Measurements from ENCODE around the gene CALCOCO2. TPM values are rescaled to one million over a fixed set of nuclear protein-coding genes. Genes with fewer than 3 reads are reported as not detected.
"Not testable (repeated sequence)": the region's sequence is repeated elsewhere in the genome, so short reads cannot be mapped to it uniquely, and the experiment has no call there.

The CALCOCO2 gene
- total RNA-seq, 1 donor from 2014 or later, result 45.1 TPM

GRCh38 chr17:48835971-48836370, 5.1 kb downstream of the CALCOCO2 start:
- Histone ChIP-seq H3K27me3 (ENCODE audit: control insufficient read depth, insufficient read depth, low read length) (no peaks in the 10 kb centered on the region), H3K36me3 (ENCODE audit: control insufficient read depth, insufficient read depth, low read length) (no peaks in the 10 kb centered on the region), H3K4me3 (ENCODE audit: low read depth, low read length) (no peak overlapping the region)
- DNase-seq (ENCODE audit: low read depth), result no peak
- TF ChIP-seq CTCF (IDR thresholded peaks at IDR 0.05; ENCODE audit: insufficient read depth, low read length, poor library complexity, severe bottlenecking), result no peak

- not testable (repeated sequence) for H3K4me3 ChIP-seq (ENCODE audit: low read depth, low read length); H3K27me3 ChIP-seq (ENCODE audit: control insufficient read depth, insufficient read depth, low read length); DNase-seq (ENCODE audit: low read depth); H3K36me3 ChIP-seq (ENCODE audit: control insufficient read depth, insufficient read depth, low read length)
These were observed 6.6 kb downstream of the CALCOCO2 start for GRCh38 chr17:48837458-48837857.

DNA sequence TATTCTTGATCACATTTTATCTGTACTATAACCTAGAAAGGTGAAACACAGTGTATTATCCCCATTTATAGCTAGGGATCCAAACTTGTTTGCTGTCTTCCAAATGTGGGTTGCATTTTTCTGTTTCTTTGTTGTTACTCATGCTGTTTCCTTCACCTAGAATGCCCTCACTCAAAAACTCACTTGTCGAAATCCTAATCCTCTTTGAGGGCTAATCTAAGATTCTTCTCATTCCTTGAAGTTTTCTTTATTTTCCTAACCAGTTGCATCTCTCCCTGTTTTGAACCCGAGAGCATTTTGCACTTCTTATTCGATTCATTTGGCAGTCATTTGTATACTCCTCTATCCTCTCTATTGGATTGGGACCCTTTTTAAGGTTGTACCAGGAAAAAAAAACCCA, 9.6 kb downstream of the CALCOCO2 start:
- DNase-seq (ENCODE audit: low read depth), result no peak
- no peak for TF ChIP-seq CTCF (IDR thresholded peaks at IDR 0.05; ENCODE audit: insufficient read depth, low read length, poor library complexity, severe bottlenecking)
- Histone ChIP-seq H3K4me3 (ENCODE audit: low read depth, low read length) (no peak overlapping the region), H3K27me3 (ENCODE audit: control insufficient read depth, insufficient read depth, low read length) (no peaks in the 10 kb centered on the region), H3K36me3 (ENCODE audit: control insufficient read depth, insufficient read depth, low read length) (no peaks in the 10 kb centered on the region)

GRCh38 chr17:48841395-48841831, 10.6 kb downstream of the CALCOCO2 start:
- Histone ChIP-seq H3K27me3 (ENCODE audit: control insufficient read depth, insufficient read depth, low read length) (no peaks in the 10 kb centered on the region), H3K36me3 (ENCODE audit: control insufficient read depth, insufficient read depth, low read length) (no peaks in the 10 kb centered on the region), H3K4me3 (ENCODE audit: low read depth, low read length) (no peak overlapping the region)
- no peak for TF ChIP-seq CTCF (IDR thresholded peaks at IDR 0.05; ENCODE audit: insufficient read depth, low read length, poor library complexity, severe bottlenecking)
- DNase-seq (ENCODE audit: low read depth), result no peak

GRCh38 chr17:48842746-48843145, 11.9 kb downstream of the CALCOCO2 start:
- no peak for TF ChIP-seq CTCF (IDR thresholded peaks at IDR 0.05; ENCODE audit: insufficient read depth, low read length, poor library complexity, severe bottlenecking)
- DNase-seq (ENCODE audit: low read depth), result no peak
- Histone ChIP-seq H3K27me3 (ENCODE audit: control insufficient read depth, insufficient read depth, low read length) (no peaks in the 10 kb centered on the region), H3K4me3 (ENCODE audit: low read depth, low read length) (no peak overlapping the region), H3K36me3 (ENCODE audit: control insufficient read depth, insufficient read depth, low read length) (no peaks in the 10 kb centered on the region)

DNA sequence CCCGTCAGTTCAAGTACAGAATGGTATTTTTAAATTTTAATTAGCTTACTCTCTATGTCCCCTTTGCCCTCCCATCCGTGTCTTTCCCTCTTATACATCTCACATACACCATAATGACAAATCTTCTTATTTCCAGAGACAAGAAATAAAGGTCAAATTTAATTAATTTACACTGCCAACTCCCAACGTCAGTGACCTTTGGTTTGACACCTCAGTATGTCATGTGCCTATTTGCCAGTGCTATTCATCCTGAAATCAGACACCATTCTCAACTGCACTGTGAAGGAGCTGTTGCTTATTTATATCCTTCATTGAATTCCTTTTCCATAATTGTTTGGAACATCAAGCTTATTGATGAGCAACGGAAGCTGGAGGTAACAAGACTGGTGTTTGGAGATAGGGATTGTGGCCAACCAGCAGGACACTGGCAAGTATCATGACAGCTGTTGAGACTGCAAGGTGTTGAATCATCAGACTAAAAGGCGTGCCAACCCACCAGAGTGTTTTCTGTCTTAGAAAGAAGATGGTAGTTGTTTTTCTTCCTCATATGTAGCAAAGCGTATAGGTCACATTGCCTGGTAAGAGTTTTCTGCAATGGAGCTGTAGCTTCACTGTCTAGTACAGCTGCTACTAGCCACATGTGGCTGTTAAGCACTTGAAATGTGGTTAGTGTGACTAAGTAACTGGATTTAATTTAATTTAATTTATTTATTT, 12.5 kb downstream of the CALCOCO2 start:
- no peak overlapping the region for H3K4me3 ChIP-seq (ENCODE audit: low read depth, low read length)
- H3K27me3 ChIP-seq (ENCODE audit: control insufficient read depth, insufficient read depth, low read length), result no peaks in the 10 kb centered on the region
- no peaks in the 10 kb centered on the region for H3K36me3 ChIP-seq (ENCODE audit: control insufficient read depth, insufficient read depth, low read length)
- no peak for DNase-seq (ENCODE audit: low read depth)
- no peak for TF ChIP-seq CTCF (IDR thresholded peaks at IDR 0.05; ENCODE audit: insufficient read depth, low read length, poor library complexity, severe bottlenecking)
